Neutrophil (primary cell): ENCODE results near the gene RTP3.
A peak's percentile ranks its signal among the peaks of the same experiment; 100 is the strongest.

Experiments
- H3K27ac ChIP-seq: fragments of 200-600 bp; sonication (generic); 2 replicates; pipeline ENCODE4 v1.5.1; 2016; ENCODE audit warnings: mild to moderate bottlenecking, moderate library complexity
- H3K27me3 ChIP-seq: fragments of 200-600 bp; sonication (generic); 2 replicates; pipeline ENCODE4 v1.6.0; 2016; ENCODE audit warnings: mild to moderate bottlenecking
- H3K36me3 ChIP-seq: fragments of 200-600 bp; sonication (generic); 2 replicates; pipeline ENCODE4 v1.5.1; 2017
- H3K4me1 ChIP-seq, 2 experiments: fragments of 200-600 bp in 1 of 2; sonication (generic) in 1 of 2; 1 replicate in 1 of 2; 2 replicates in 1 of 2; pipeline versions ENCODE4 v1.5.1 to v1.6.1; 2013 to 2016; ENCODE audit warnings: low read depth in 1 of 2, low read length in 1 of 2, mild to moderate bottlenecking in 1 of 2, moderate library complexity in 1 of 2; ENCODE audit not compliant: control insufficient read depth in 1 of 2, insufficient read depth in 1 of 2
- H3K4me3 ChIP-seq, 2 experiments: fragments of 200-600 bp in 1 of 2; sonication (generic) in 1 of 2; 1 replicate in 1 of 2; 2 replicates in 1 of 2; pipeline ENCODE4 v1.5.1; 2013 to 2016; ENCODE audit warnings: low read depth in 1 of 2, low read length in 1 of 2, mild to moderate bottlenecking in 1 of 2, moderate library complexity in 1 of 2
- H3K9me3 ChIP-seq: fragments of 200-600 bp; sonication (generic); 2 replicates; pipeline ENCODE4 v1.5.1; 2016
- CTCF ChIP-seq: fragments of 200-600 bp; sonication (generic); IDR thresholded peaks from 2 replicates; pipeline ENCODE4 v1.5.1; 2016; ENCODE audit warnings: antibody characterized with exemption

The RTP3 gene

DNA sequence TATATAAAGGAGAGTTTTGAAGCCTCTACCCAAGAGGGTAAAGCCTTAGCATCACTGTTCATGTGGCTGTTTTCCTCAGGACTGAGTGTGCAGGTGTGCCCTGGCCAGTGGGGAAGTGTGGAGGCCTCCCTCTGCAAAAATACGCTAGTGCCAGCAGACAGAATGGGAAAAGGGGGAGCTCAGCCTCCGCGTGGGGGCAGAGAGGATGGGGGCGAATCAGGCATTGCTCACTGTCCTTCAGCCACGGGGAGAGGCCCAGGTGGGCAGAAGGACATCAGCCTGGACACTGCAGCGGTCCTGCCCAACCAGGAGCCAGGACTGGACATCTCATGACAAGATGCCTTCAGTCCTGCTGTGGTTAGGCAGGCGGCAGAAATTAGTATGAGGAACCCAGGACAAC is 43.2 kb upstream of the RTP3 start:
- Histone ChIP-seq H3K27me3 (no peaks in the 10 kb centered on the region), H3K9me3 (no peaks in the 10 kb centered on the region)

DNA sequence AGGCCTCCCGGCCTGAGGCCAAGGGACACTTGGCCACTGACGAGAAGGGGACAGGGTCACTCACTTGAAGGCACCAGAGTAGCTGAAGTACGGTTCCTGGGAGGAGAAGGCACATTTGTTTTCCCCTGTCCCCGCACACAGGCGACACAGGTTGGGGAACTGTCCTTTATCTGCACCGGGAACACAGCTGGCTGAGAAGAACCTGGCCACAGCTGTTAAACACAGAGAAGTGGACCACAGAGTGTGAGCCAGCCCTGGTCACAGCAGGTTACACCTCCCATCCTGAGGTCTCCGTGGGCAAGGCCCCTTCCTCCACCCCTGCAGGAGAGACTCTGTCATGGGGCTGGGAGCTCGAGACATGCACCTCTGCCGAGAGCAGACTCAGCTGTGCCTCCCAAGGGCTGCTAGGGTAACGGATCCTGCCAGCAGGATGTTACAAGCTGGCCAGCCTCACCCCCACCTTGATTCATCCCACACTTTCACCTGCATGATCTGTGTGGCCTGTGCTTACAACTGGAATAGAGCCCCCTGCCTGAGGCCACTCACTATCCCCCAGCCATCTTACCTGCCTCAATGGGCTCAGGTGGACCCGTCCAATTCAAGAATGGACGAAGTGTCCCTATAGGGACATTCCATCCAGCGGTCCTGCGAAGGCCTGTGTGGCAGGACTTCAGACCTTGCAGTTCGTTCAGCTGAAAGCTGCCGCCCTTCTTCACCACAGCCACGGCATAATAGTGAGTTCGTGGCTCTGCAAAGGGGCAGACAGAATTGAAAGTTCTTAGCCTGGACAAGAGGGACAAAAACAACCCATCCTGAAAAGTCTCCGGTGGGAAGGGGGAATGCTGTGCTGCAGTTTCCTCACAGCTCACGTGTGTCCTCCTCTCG is 42.3 kb upstream of the RTP3 start:
- no peaks in the 10 kb centered on the region for H3K27me3 ChIP-seq
- peak overlapping the region; percentile 88 for H3K27ac ChIP-seq
- no peak overlapping the region for H3K4me3 ChIP-seq
- no peak for TF ChIP-seq CTCF
- H3K9me3 ChIP-seq: no peaks in the 10 kb centered on the region
- H3K4me1 ChIP-seq: peaks cover 20% of the 10 kb centered on the region in 2 experiments
- H3K36me3 ChIP-seq: peaks cover 55% of the 10 kb centered on the region

More for the DNA sequence above, 43.2 kb upstream of the RTP3 start:
- no peak for TF ChIP-seq CTCF
- Histone ChIP-seq H3K4me1 (peaks cover 11% of the 10 kb centered on the region in 2 experiments), H3K27ac (peak overlapping the region; percentile 88), H3K4me3 (no peak overlapping the region), H3K36me3 (peaks cover 62% of the 10 kb centered on the region)

GRCh38 chr3:46456118-46456517 is 41.7 kb upstream of the RTP3 start:
- peaks cover 49% of the 10 kb centered on the region for H3K36me3 ChIP-seq
- no peaks in the 10 kb centered on the region for H3K27me3 ChIP-seq
- H3K27ac ChIP-seq: peak overlapping the region; percentile 88
- TF ChIP-seq CTCF: no peak
- H3K9me3 ChIP-seq: no peaks in the 10 kb centered on the region
- peaks cover 26% of the 10 kb centered on the region in 2 experiments for H3K4me1 ChIP-seq
- H3K4me3 ChIP-seq: no peak overlapping the region

DNA sequence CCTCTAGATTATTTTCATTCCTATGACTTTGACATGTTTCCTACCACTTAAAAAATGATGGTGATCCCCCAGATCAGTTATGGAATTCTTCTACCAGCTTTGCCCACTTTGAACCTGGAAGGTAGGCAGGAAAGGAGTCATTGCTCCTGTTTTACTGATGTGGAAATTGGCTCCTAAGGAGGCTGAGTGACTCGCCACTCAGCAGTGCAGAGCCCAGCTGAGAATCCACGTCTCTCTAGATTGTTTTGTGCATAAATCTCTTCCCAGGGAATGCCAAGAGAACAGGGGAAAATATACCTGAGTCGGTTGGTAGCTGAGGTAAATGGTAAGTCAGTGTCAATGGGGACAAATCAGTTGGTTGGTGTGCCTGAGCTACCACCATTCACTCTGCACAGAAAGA is 37.7 kb upstream of the RTP3 start:
- no peaks in the 10 kb centered on the region for H3K27me3 ChIP-seq
- no peaks in the 10 kb centered on the region for H3K9me3 ChIP-seq
- H3K4me3 ChIP-seq: no peak overlapping the region
- no peak for TF ChIP-seq CTCF
- H3K4me1 ChIP-seq: peaks cover 65 to 66% of the 10 kb centered on the region in 2 experiments
- peaks cover 23% of the 10 kb centered on the region for H3K36me3 ChIP-seq
- peak overlapping the region; percentile 88 for H3K27ac ChIP-seq

GRCh38 chr3:46462111-46462510 is 35.7 kb upstream of the RTP3 start:
- H3K9me3 ChIP-seq: no peaks in the 10 kb centered on the region
- no peak for TF ChIP-seq CTCF
- H3K36me3 ChIP-seq: peaks cover 4% of the 10 kb centered on the region
- peaks cover 86% of the 10 kb centered on the region in 2 experiments for H3K4me1 ChIP-seq
- no peaks in the 10 kb centered on the region for H3K27me3 ChIP-seq
- peak overlapping the region; percentile 16 to 33 for H3K4me3 ChIP-seq
- H3K27ac ChIP-seq: peak overlapping the region; percentile 88
